Endothelial cell of umbilical vein (primary cell): Measurements from ENCODE around the gene NIT2. TPM values are rescaled to one million over a fixed set of nuclear protein-coding genes. Genes with fewer than 3 reads are reported as not detected.

Experiments used
- BruUV-seq: library from RNA; stranded (reverse); fragments of 400-500 nt; replicated peaks from 2 replicates; lab custom pipeline; 2021; lab: Mats Ljungman, UMichigan
- CTCF ChIA-PET: fragments of 300-600, 350-600 bp; sonication (Branson Sonifier 250); formaldehyde crosslinking; loops from one replicate; lab custom pipeline; 2021; ENCODE audit warnings: antibody characterized with exemption, inconsistent platforms; lab: Charles Lee
- POLR2A ChIA-PET: fragments of 300-600, 350-600 bp; sonication (Branson Sonifier 250); formaldehyde crosslinking; loops from one replicate; lab custom pipeline; 2021; ENCODE audit warnings: antibody characterized with exemption, inconsistent platforms; lab: Charles Lee
- DNase-seq: peaks from one replicate; pipeline ENCODE4 v3.0.0-alpha.2; 2011; ENCODE audit warnings: low read depth, low spot score
- FAIRE-seq: peaks from 2 replicates; lab custom pipeline; 2011; peaks lifted over from hg19 to GRCh38; lab: Jason Lieb, UNC
- H2AFZ ChIP-seq: 2 replicates; pipeline ENCODE4 v1.6.0; 2012; ENCODE audit warnings: low read depth, low read length, control low read depth, inconsistent platforms
- H3K27ac ChIP-seq: 2 replicates; pipeline ENCODE4 v1.5.1; 2011; ENCODE audit warnings: low read depth, mild to moderate bottlenecking, control low read depth, low read length, moderate library complexity; ENCODE audit not compliant: insufficient read depth
- H3K27me3 ChIP-seq, 2 experiments: 2 replicates each; pipeline versions ENCODE4 v1.6.0 to v1.6.1; 2011; ENCODE audit warnings: low read length in 2 of 2, mixed read lengths in 1 of 2; ENCODE audit not compliant: control insufficient read depth in 2 of 2, insufficient read depth in 2 of 2
- H3K36me3 ChIP-seq, 2 experiments: 2 replicates in 1 of 2; 3 replicates in 1 of 2; pipeline ENCODE4 v1.5.1; 2011; ENCODE audit warnings: low read length in 2 of 2, mild to moderate bottlenecking in 1 of 2, moderate library complexity in 1 of 2; ENCODE audit not compliant: control insufficient read depth in 2 of 2, insufficient read depth in 2 of 2; ENCODE audit errors: extremely low read depth in 1 of 2
- H3K4me1 ChIP-seq: 3 replicates; pipeline ENCODE4 v1.5.1; 2011; ENCODE audit warnings: mild to moderate bottlenecking, low read length; ENCODE audit not compliant: control insufficient read depth, insufficient read depth; ENCODE audit errors: extremely low read depth
- H3K4me2 ChIP-seq: 2 replicates; pipeline ENCODE4 v1.6.1; 2011; ENCODE audit warnings: low read length, control low read depth, mixed read lengths; ENCODE audit not compliant: insufficient read depth
- H3K4me3 ChIP-seq, 3 experiments: fragments of 200-600 bp in 1 of 3; sonication (generic), shearing (Covaris generic) in 1 of 3; replicated peaks in 1 of 3; 2 replicates each; pipeline ENCODE4 v1.5.1; 2011 to 2016; ENCODE audit warnings: control low read depth in 3 of 3, low read length in 3 of 3, mild to moderate bottlenecking in 2 of 3, inconsistent platforms in 1 of 3, low read depth in 1 of 3, moderate library complexity in 1 of 3; ENCODE audit not compliant: insufficient read depth in 1 of 3
- H3K79me2 ChIP-seq: 2 replicates; pipeline ENCODE4 v1.6.0; 2012; ENCODE audit warnings: low read length, inconsistent platforms; ENCODE audit not compliant: control insufficient read depth, insufficient read depth
- H3K9ac ChIP-seq: replicated peaks from 2 replicates; pipeline ENCODE3; 2011; ENCODE audit warnings: low read length, control low read depth; ENCODE audit not compliant: insufficient read depth; ENCODE audit errors: extremely low read depth
- H3K9me1 ChIP-seq: replicated peaks from 3 replicates; pipeline ENCODE4 v1.6.0; 2011; ENCODE audit warnings: mild to moderate bottlenecking, low read length; ENCODE audit not compliant: control insufficient read depth, insufficient read depth; ENCODE audit errors: extremely low read depth
- H3K9me3 ChIP-seq: replicated peaks from 2 replicates; pipeline ENCODE4 v1.5.1; 2012; ENCODE audit warnings: low read length, inconsistent platforms; ENCODE audit not compliant: control insufficient read depth, insufficient read depth
- H4K20me1 ChIP-seq: replicated peaks from 2 replicates; pipeline ENCODE3; 2011; ENCODE audit warnings: mild to moderate bottlenecking, low read length; ENCODE audit not compliant: control insufficient read depth, insufficient read depth; ENCODE audit errors: extremely low read depth
- CTCF ChIP-seq, 2 donors: IDR thresholded peaks; 1 replicate in 1 of 2; 2 replicates in 1 of 2; pipeline ENCODE4 v1.5.1; 2011; ENCODE audit warnings: low read length in 2 of 2, mild to moderate bottlenecking in 2 of 2, moderate library complexity in 2 of 2, control low read depth in 1 of 2, inconsistent platforms in 1 of 2, low read depth in 1 of 2; ENCODE audit not compliant: insufficient read depth in 1 of 2; ENCODE audit errors: extremely low read depth in 1 of 2
- EZH2 ChIP-seq: IDR thresholded peaks from 2 replicates; pipeline ENCODE4 v1.6.1; 2012; ENCODE audit warnings: borderline replicate concordance, low read depth, mild to moderate bottlenecking, moderate library complexity, low read length, inconsistent platforms; ENCODE audit not compliant: severe bottlenecking
- FOS ChIP-seq: IDR thresholded peaks from 2 replicates; pipeline ENCODE4 v1.6.1; 2011; ENCODE audit warnings: mild to moderate bottlenecking, low read length, moderate library complexity, borderline replicate concordance; ENCODE audit not compliant: insufficient read depth
- JUN ChIP-seq: IDR thresholded peaks from 2 replicates; pipeline ENCODE4 v1.6.1; 2011; ENCODE audit warnings: borderline replicate concordance, low read depth; ENCODE audit not compliant: insufficient read length, insufficient read depth
- MAX ChIP-seq: IDR thresholded peaks from 2 replicates; pipeline ENCODE4 v1.6.1; 2011; ENCODE audit not compliant: insufficient read depth, insufficient read length
- MYC ChIP-seq: IDR thresholded peaks from one replicate; pipeline ENCODE4 v1.6.1; 2011; ENCODE audit warnings: mild to moderate bottlenecking, low read depth, low read length
- POLR2AphosphoS5 ChIP-seq: IDR thresholded peaks from 2 replicates; pipeline ENCODE4 v1.6.1; 2012; ENCODE audit warnings: low read depth, mild to moderate bottlenecking, control low read depth, low read length, moderate library complexity; ENCODE audit not compliant: insufficient read depth
- dilution Hi-C: fragments of 300-500 bp; cut with MboI; formaldehyde crosslinking; loops from one replicate; pipeline ENCODE4 v1.15.0; 2019; ENCODE audit warnings: low sequenced_read_pairs; ENCODE audit not compliant: extremely low pct_ligation_motif_present
- intact Hi-C: fragments of 100-400 bp; cut with micrococcal nuclease; formaldehyde crosslinking; loops from one replicate; pipeline ENCODE4 v1.10.0; 2022
- polyA plus RNA-seq, 4 experiments: library from polyadenylated mRNA; depleted of rRNA in 3 of 4; stranded (reverse) in 3 of 4; unstranded in 1 of 4; fragments of >200 nt; gene quantifications; 2 replicates each; pipeline versions ENCODE4 v1.2.1 to v1.2.3, GENCODE V29; 2011 to 2012; ENCODE audit warnings: missing spikeins in 1 of 4
- total RNA-seq: library from RNA; stranded (reverse); gene quantifications from 2 replicates; pipeline ENCODE4 v1.2.3, GENCODE V29; 2021

The NIT2 gene
- total and polyA plus RNA-seq, 2 donors (not counting 3 experiments of a cell fraction or from before 2014, with no cell fraction given): 19.4 to 20.5 TPM

GRCh38 chr3:100374521-100374920 is 40.0 kb downstream of the NIT2 start:
- no TSS peak for BruUV-seq
- TF ChIP-seq JUN: no peak
- no peak for TF ChIP-seq POLR2AphosphoS5
- TF ChIP-seq CTCF (IDR thresholded peaks at IDR 0.05; ENCODE audit: extremely low read depth in 1 of 2, insufficient read depth in 1 of 2, low read depth in 1 of 2, low read length in 2 of 2): no peak
- no peak for TF ChIP-seq FOS
- TF ChIP-seq EZH2: no peak
- TF ChIP-seq MYC: no peak
- no peak for TF ChIP-seq MAX
- Histone ChIP-seq H3K4me1 (no peaks in the 10 kb centered on the region), H3K9me3 (no peaks in the 10 kb centered on the region), H3K4me2 (no peak overlapping the region), H3K27me3 (no peaks in the 10 kb centered on the region), H3K36me3 (peaks cover 10 to 12% of the 10 kb centered on the region in 2 experiments), H2AFZ (no peak overlapping the region), H3K79me2 (peaks cover 1% of the 10 kb centered on the region), H4K20me1 (no peaks in the 10 kb centered on the region), H3K9me1 (no peaks in the 10 kb centered on the region), H3K9ac (no peak overlapping the region), H3K27ac (no peak overlapping the region), H3K4me3 (no peak overlapping the region)
- FAIRE-seq: no peak
- ChIA-PET POLR2A (no interaction called here), CTCF (interaction anchor here (1.7 kb wide), 1 partner anchor 88 kb away, joined by 5 read pairs; no protein-coding TSS in a partner anchor)
- intact Hi-C loops (no loop called here), dilution Hi-C loops (no loop called here)
- DNase-seq: no peak
